B cell (primary cell): Measurements from ENCODE around the gene EPHA5. TPM values are rescaled to one million over a fixed set of nuclear protein-coding genes. Genes with fewer than 3 reads are reported as not detected.

ENCODE experiments used
- ATAC-seq: fragments of 200-7000 bp; cut with Tn5 transposase; one replicate; pipeline ENCODE4 v1.10.0; 2021; ENCODE audit warnings: low read depth, mild to moderate bottlenecking, moderate number of reproducible peaks, moderate library complexity
- CTCF ChIA-PET: fragments of 350-600 bp; sonication (Branson Sonifier 250); formaldehyde crosslinking; loops from one replicate; lab custom pipeline; 2021; ENCODE audit warnings: antibody characterized with exemption, inconsistent platforms; lab: Charles Lee
- POLR2A ChIA-PET: fragments of 350-600 bp; sonication (Branson Sonifier 250); formaldehyde crosslinking; loops from one replicate; lab custom pipeline; 2021; ENCODE audit warnings: antibody characterized with exemption; lab: Charles Lee
- DNase-seq: peaks from one replicate; pipeline ENCODE4 v3.0.0; 2013
- H2AFZ ChIP-seq: 2 replicates; pipeline ENCODE4 v1.6.1; 2012; ENCODE audit warnings: mild to moderate bottlenecking, low read depth, low read length; ENCODE audit not compliant: insufficient read depth, poor library complexity, severe bottlenecking
- H3K27ac ChIP-seq, 2 donors: 1 replicate in 1 of 2; 2 replicates in 1 of 2; pipeline ENCODE4 v1.5.1; 2012 to 2013; ENCODE audit warnings: low read length in 2 of 2, mild to moderate bottlenecking in 2 of 2, moderate library complexity in 1 of 2
- H3K27me3 ChIP-seq, 4 experiments: fragments of 200-600 bp in 1 of 4; sonication (generic) in 1 of 4; replicated peaks in 1 of 4; 1 replicate in 2 of 4; 2 replicates in 2 of 4; pipeline versions ENCODE4 v1.6.1 to v1.7.0; 2013 to 2016; ENCODE audit warnings: low read length in 3 of 4, mild to moderate bottlenecking in 2 of 4, mixed read lengths in 1 of 4, moderate library complexity in 1 of 4; ENCODE audit not compliant: insufficient read depth in 4 of 4, control insufficient read depth in 3 of 4; ENCODE audit errors: control extremely low read depth in 1 of 4
- H3K36me3 ChIP-seq, 2 experiments: replicated peaks in 1 of 2; 1 replicate in 1 of 2; 2 replicates in 1 of 2; pipeline versions ENCODE4 v1.6.1 to v1.7.1; 2013; ENCODE audit warnings: low read length in 1 of 2; ENCODE audit not compliant: insufficient read depth in 2 of 2, control insufficient read depth in 1 of 2; ENCODE audit errors: control extremely low read depth in 1 of 2, extremely low read depth in 1 of 2
- H3K4me1 ChIP-seq, 2 donors: fragments of 200-600 bp in 1 of 2; sonication (generic) in 1 of 2; 1 replicate in 1 of 2; 2 replicates in 1 of 2; pipeline versions ENCODE4 v1.5.1 to v1.6.1; 2013 to 2017; ENCODE audit warnings: low read length in 2 of 2; ENCODE audit not compliant: control insufficient read depth in 2 of 2, insufficient read depth in 2 of 2
- H3K4me2 ChIP-seq: replicated peaks from 2 replicates; pipeline ENCODE3; 2012; ENCODE audit warnings: mild to moderate bottlenecking, low read depth, low read length; ENCODE audit not compliant: poor library complexity, severe bottlenecking
- H3K4me3 ChIP-seq, 5 experiments: fragments of 200-600 bp in 1 of 5; sonication (generic) in 1 of 5; 1 replicate in 3 of 5; 2 replicates in 2 of 5; pipeline versions ENCODE4 v1.5.1 to v1.7.0; 2011 to 2016; ENCODE audit warnings: low read length in 4 of 5, mild to moderate bottlenecking in 4 of 5, low read depth in 2 of 5, control low read depth in 1 of 5, moderate library complexity in 1 of 5; ENCODE audit not compliant: insufficient read depth in 1 of 5; ENCODE audit errors: control extremely low read depth in 1 of 5, extremely low read depth in 1 of 5
- H3K79me2 ChIP-seq: fragments of 200-600 bp; sonication (generic); one replicate; pipeline ENCODE4 v1.6.0; 2016; ENCODE audit warnings: low read length; ENCODE audit not compliant: control insufficient read depth, insufficient read depth
- H3K9ac ChIP-seq: fragments of 200-600 bp; sonication (generic); 2 replicates; pipeline ENCODE4 v1.6.1; 2017; ENCODE audit warnings: mild to moderate bottlenecking, low read length, moderate library complexity
- H3K9me3 ChIP-seq, 3 donors: one replicate each; pipeline versions ENCODE4 v1.6.1 to v1.7.1; 2013; ENCODE audit warnings: low read length in 2 of 3; ENCODE audit not compliant: control insufficient read depth in 2 of 3, insufficient read depth in 1 of 3; ENCODE audit errors: control extremely low read depth in 1 of 3
- H4K20me1 ChIP-seq: 2 replicates; pipeline ENCODE4 v1.6.0; 2012; ENCODE audit warnings: mild to moderate bottlenecking, low read length; ENCODE audit not compliant: insufficient read depth, control insufficient read depth, poor library complexity, severe bottlenecking
- H3K27ac Mint-ChIP-seq: one replicate; pipeline ENCODE4 v1.8.0; 2021; ENCODE audit warnings: mixed read lengths
- H3K27me3 Mint-ChIP-seq: one replicate; pipeline ENCODE4 v1.8.0; 2021; ENCODE audit warnings: mixed read lengths
- H3K4me1 Mint-ChIP-seq: one replicate; pipeline ENCODE4 v1.8.0; 2021; ENCODE audit warnings: mixed read lengths
- H3K4me3 Mint-ChIP-seq: one replicate; pipeline ENCODE4 v1.8.0; 2021; ENCODE audit warnings: mixed read lengths
- H3K9me3 Mint-ChIP-seq: one replicate; pipeline ENCODE4 v1.8.0; 2022; ENCODE audit warnings: mixed read lengths; ENCODE audit not compliant: insufficient read depth
- CTCF ChIP-seq: fragments of 200-600 bp; IDR thresholded peaks from one replicate; pipeline ENCODE4 v1.8.0; 2022; ENCODE audit warnings: antibody characterized with exemption, mild to moderate bottlenecking
- EZH2 ChIP-seq: IDR thresholded peaks from 2 replicates; pipeline ENCODE4 v1.6.1; 2012; ENCODE audit warnings: borderline replicate concordance, low read depth, mild to moderate bottlenecking, moderate library complexity, low read length; ENCODE audit not compliant: insufficient read depth, poor library complexity, severe bottlenecking
- WGBS: methylation state at CpG from one replicate; pipeline ENCODE4 v1.1.5; 2013; ENCODE audit warnings: missing lambda C conversion rate; ENCODE audit not compliant: insufficient coverage; 5-methylcytosine and 5-hydroxymethylcytosine counted together
- intact Hi-C: fragments of 100-400 bp; cut with micrococcal nuclease; formaldehyde crosslinking; loops from one replicate; pipeline ENCODE4 v1.10.0; 2022
- polyA plus RNA-seq: library from polyadenylated mRNA; depleted of rRNA; stranded (reverse); fragments of >200 nt; gene quantifications from 2 replicates; pipeline ENCODE4 v1.2.3, GENCODE V29; 2012
- total RNA-seq, 2 donors: library from RNA; stranded (reverse); fragments of 120-200 nt in 1 of 2; gene quantifications; 1 replicate in 1 of 2; 2 replicates in 1 of 2; pipeline versions ENCODE4 v1.2.3 to v1.2.4, GENCODE V29; 2013 to 2022

Gene EPHA5
- total and polyA plus RNA-seq, 2 donors (not counting 1 experiment from before 2014, with no cell fraction given): not detected

- no peaks in the 10 kb centered on the region for H3K4me1 ChIP-seq
- Mint-ChIP-seq H3K27ac (no peak overlapping the region), H3K4me1 (no peaks in the 10 kb centered on the region), H3K27me3 (no peaks in the 10 kb centered on the region), H3K4me3 (no peak overlapping the region), H3K9me3 (no peaks in the 10 kb centered on the region)
- no peaks in the 10 kb centered on the region for H3K9me3 ChIP-seq
- no peaks in the 10 kb centered on the region for H4K20me1 ChIP-seq
- no peak overlapping the region for H2AFZ ChIP-seq
- no peak overlapping the region for H3K4me3 ChIP-seq
- ATAC-seq: no peak
- no peak for DNase-seq
- no peaks in the 10 kb centered on the region for H3K27me3 ChIP-seq
- H3K9ac ChIP-seq: no peak overlapping the region
- intact Hi-C loops: no loop called here
- ChIA-PET CTCF (no interaction called here), POLR2A (no interaction called here)
- WGBS: no CpG with 5 or more reads among the region's 1 CpG
- H3K4me2 ChIP-seq: no peak overlapping the region
- H3K79me2 ChIP-seq: no peaks in the 10 kb centered on the region
- no peak overlapping the region for H3K27ac ChIP-seq
- H3K36me3 ChIP-seq: no peaks in the 10 kb centered on the region
- TF ChIP-seq CTCF (no peak), EZH2 (no peak)
Observed at GRCh38 chr4:65467068-65467680, 203.1 kb downstream of the EPHA5 start.

GRCh38 chr4:65461781-65462180 lies 208.5 kb downstream of the EPHA5 start:
- Histone ChIP-seq H4K20me1 (no peaks in the 10 kb centered on the region), H3K4me3 (no peak overlapping the region), H3K9ac (no peak overlapping the region), H3K79me2 (no peaks in the 10 kb centered on the region), H3K27ac (no peak overlapping the region), H3K36me3 (no peaks in the 10 kb centered on the region), H2AFZ (no peak overlapping the region), H3K27me3 (no peaks in the 10 kb centered on the region), H3K9me3 (no peaks in the 10 kb centered on the region), H3K4me1 (no peaks in the 10 kb centered on the region), H3K4me2 (no peak overlapping the region)
- no CpG with 5 or more reads among the region's 4 CpGs for WGBS
- ATAC-seq (no peak), DNase-seq (no peak)
- POLR2A ChIA-PET: no interaction called here
- no peaks in the 10 kb centered on the region for H3K9me3 Mint-ChIP-seq
- no peak overlapping the region for H3K27ac Mint-ChIP-seq
- intact Hi-C loops: no loop called here
- CTCF ChIA-PET: no interaction called here
- no peaks in the 10 kb centered on the region for H3K4me1 Mint-ChIP-seq
- TF ChIP-seq CTCF (no peak), EZH2 (no peak)
- H3K4me3 Mint-ChIP-seq: no peak overlapping the region
- H3K27me3 Mint-ChIP-seq: no peaks in the 10 kb centered on the region
